Measurements from ENCODE around the gene GP1BB.

DNA sequence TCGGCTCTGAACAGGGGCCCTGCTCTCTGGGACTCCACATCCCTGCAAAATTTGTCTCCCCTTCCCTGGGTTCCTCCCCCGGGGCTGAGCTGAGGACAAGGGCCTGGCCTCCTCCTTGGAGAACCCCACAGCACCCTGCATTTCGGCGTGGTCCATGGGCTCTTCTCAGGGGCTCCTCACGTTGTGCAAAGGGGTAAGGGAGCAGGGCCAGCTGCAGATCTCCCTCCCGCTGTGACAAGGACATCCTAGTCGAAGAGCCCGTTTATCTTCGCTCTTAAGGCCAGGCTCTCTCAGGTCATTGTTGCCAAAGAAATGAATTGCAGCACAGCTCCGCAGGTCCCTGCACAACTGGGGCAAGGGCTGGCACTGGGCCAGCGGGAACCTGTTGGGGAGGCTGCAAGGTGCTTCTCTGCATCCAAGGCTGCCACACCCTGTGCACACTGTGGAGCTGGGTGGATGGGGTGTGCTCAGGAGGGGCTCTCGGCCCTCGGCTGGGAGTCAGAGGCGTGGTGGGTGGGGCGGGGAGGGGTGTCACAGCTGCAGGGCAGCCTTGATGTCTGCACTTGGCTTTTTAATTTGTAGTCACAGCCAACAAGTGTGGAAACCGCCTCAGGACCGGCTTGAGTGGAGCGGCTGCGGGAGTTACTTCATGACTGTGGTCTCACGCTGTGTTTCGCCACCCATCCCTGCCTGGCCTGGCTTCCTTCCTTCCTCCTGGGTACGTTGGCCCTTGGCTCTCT is 35.6 kb upstream of the GP1BB start:
- TF ChIP-seq, protein P1, sequence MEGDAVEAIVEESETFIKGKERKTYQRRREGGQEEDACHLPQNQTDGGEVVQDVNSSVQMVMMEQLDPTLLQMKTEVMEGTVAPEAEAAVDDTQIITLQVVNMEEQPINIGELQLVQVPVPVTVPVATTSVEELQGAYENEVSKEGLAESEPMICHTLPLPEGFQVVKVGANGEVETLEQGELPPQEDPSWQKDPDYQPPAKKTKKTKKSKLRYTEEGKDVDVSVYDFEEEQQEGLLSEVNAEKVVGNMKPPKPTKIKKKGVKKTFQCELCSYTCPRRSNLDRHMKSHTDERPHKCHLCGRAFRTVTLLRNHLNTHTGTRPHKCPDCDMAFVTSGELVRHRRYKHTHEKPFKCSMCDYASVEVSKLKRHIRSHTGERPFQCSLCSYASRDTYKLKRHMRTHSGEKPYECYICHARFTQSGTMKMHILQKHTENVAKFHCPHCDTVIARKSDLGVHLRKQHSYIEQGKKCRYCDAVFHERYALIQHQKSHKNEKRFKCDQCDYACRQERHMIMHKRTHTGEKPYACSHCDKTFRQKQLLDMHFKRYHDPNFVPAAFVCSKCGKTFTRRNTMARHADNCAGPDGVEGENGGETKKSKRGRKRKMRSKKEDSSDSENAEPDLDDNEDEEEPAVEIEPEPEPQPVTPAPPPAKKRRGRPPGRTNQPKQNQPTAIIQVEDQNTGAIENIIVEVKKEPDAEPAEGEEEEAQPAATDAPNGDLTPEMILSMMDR (IDR thresholded peaks at IDR 0.05), result no peak
- TF ChIP-seq POLR2A (IDR thresholded peaks at IDR 0.05), result no peak
